ENCODE measurements around the gene SPAG6.

- no peak for TF ChIP-seq POLR2AphosphoS5 (IDR thresholded peaks at IDR 0.05; ENCODE audit: low read depth, low read length)
- TF ChIP-seq TAF1 (IDR thresholded peaks at IDR 0.05; ENCODE audit: borderline replicate concordance, low read depth, low read length), result no peak
- TF ChIP-seq POLR2A (IDR thresholded peaks at IDR 0.05; ENCODE audit: low read depth, low read length), result no peak
Measured at GRCh38 chr10:22329150-22329549, 16.1 kb upstream of the SPAG6 start.
